OCI-LY7 (cell line): Measurements from ENCODE around the gene ARF5.

ENCODE experiments used
- CTCF ChIP-seq: fragments of 200-600 bp; sonication (generic); conservative IDR thresholded peaks from 2 replicates; pipeline ENCODE4 v1.5.1; 2014; ENCODE audit warnings: mild to moderate bottlenecking, antibody characterized with exemption, low read length, moderate library complexity, mixed read lengths
- EZH2phosphoT487 ChIP-seq: fragments of 200-600 bp; sonication (generic); IDR thresholded peaks from 2 replicates; pipeline ENCODE4 v1.6.1; 2018; ENCODE audit warnings: low read depth, borderline replicate concordance, mild to moderate bottlenecking, mixed run types, antibody characterized with exemption, low read length, moderate library complexity, mixed read lengths

GRCh38 chr7:127588019-127588696 lies at the start of gene ARF5:
- no peak for TF ChIP-seq CTCF
- no peak for TF ChIP-seq EZH2phosphoT487
